ENCODE results near the gene EFR3B.

The EFR3B gene

GRCh38 chr2:25188405-25188804, 146.5 kb downstream of the EFR3B start:
- Mint-ChIP-seq H3K27ac (no peak overlapping the region), H3K36me3 (no peaks in the 10 kb centered on the region), H3K4me1 (no peaks in the 10 kb centered on the region), H3K9me3 (no peaks in the 10 kb centered on the region), H3K4me3 (no peak overlapping the region)
- no peak for ATAC-seq
- DNase-seq (ENCODE audit: low spot score in 2 of 2): no peak

GRCh38 chr2:25190536-25190935, 148.7 kb downstream of the EFR3B start:
- H3K36me3 Mint-ChIP-seq: no peaks in the 10 kb centered on the region
- DNase-seq (ENCODE audit: low spot score in 2 of 2): no peak
- H3K9me3 Mint-ChIP-seq: no peaks in the 10 kb centered on the region
- no peaks in the 10 kb centered on the region for H3K4me1 Mint-ChIP-seq
- ATAC-seq: no peak
- no peak overlapping the region for H3K27ac Mint-ChIP-seq
- no peak overlapping the region for H3K4me3 Mint-ChIP-seq

DNA sequence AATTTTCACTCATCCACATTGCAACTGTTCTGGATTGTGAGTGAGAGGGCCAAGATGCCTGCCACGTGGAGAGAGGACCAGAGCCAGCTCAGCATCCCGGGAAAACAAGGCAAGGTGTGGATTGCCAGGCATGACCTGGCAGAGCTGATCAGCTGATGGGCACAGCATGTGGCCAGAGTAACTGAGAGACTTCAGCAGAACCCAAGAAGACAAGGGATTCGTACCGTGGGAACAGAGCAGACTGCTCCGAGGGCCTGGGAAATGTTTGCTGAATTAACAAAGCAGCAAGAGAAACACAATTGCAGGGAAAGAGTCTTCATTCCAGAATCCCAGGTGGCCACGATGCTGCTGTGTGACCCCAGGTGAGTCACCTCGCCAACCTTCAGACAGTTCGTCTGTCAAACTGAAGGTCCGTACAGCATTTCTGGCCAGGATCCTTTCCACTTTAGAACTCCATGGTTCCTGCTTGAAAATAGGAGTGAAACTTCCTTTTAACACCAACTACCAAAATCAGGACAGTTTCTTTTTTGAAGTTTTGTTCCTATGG, 152.8 kb downstream of the EFR3B start:
- H3K27ac Mint-ChIP-seq: no peak overlapping the region
- no peak for DNase-seq (ENCODE audit: low spot score in 2 of 2)
- H3K9me3 Mint-ChIP-seq: no peaks in the 10 kb centered on the region
- no peak overlapping the region for H3K4me3 Mint-ChIP-seq
- H3K4me1 Mint-ChIP-seq: peaks cover 7% of the 10 kb centered on the region
- ATAC-seq: no peak
- no peaks in the 10 kb centered on the region for H3K36me3 Mint-ChIP-seq

DNA sequence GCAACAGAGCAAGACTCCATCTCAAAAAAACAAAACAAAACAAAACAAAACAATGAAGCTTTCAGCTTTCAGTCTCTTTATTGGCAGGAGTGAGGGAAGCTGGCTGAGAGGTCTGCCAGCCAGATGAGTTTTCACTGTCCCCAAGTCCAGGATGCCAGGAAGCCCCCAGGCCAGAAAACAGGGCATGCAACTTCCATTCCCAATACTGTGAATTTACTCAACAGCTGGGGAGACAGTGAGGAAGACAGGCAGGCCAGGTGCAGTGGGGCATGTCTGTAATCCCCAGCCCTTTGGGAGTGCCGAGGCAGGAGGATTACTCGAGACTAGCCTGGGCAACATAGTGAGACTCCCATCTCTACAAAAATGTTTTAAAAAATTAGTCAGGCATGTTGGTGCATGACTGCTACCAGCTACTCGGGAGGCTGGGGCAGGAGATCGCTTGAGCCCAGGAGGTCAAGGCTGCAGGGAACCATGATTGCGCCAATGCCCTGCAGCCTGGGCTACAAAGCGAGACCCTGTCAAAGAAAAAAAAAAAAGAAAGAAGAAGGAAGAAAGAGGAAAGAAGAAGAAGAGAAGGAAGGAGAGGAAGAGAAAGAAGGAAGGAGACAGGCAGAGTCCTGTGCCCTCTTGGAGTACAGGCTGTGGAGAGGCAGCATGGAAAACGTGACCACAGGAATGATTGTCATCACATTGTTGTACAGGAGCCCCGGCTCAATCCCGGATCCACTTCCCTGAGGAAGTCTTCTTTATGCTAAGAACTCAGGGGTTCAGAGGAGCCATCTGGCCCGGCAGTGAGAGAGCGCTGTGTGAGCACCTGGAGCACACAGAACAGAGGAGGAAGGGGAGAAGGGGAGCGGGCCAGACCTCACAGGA, 155.7 kb downstream of the EFR3B start:
- H3K4me3 Mint-ChIP-seq: no peak overlapping the region
- H3K9me3 Mint-ChIP-seq: no peaks in the 10 kb centered on the region
- no peaks in the 10 kb centered on the region for H3K36me3 Mint-ChIP-seq
- no peak for ATAC-seq
- H3K4me1 Mint-ChIP-seq: peaks cover 7% of the 10 kb centered on the region
- peak overlapping the region; percentile 71 for H3K27ac Mint-ChIP-seq
- no peak for DNase-seq (ENCODE audit: low spot score in 2 of 2)

DNA sequence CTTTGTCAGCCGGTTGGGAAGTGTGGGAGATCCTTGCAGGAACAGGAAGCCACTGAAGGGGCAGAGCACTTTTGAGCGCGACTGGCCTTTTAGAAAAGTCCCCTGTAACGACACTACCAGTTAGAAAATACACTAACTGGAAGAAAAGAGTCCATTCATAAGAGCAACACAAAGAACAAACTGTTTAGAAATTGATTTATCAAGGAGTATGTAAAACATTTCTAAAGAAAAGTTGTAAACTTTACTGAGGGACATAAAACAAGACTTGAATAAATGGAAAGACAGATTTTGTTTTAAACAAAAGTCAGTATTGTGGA, 156.3 kb downstream of the EFR3B start:
- DNase-seq (ENCODE audit: low spot score in 2 of 2) (no peak), ATAC-seq (no peak)
- Mint-ChIP-seq H3K27ac (no peak overlapping the region), H3K36me3 (no peaks in the 10 kb centered on the region), H3K4me3 (no peak overlapping the region), H3K9me3 (no peaks in the 10 kb centered on the region), H3K4me1 (peaks cover 7% of the 10 kb centered on the region)

DNA sequence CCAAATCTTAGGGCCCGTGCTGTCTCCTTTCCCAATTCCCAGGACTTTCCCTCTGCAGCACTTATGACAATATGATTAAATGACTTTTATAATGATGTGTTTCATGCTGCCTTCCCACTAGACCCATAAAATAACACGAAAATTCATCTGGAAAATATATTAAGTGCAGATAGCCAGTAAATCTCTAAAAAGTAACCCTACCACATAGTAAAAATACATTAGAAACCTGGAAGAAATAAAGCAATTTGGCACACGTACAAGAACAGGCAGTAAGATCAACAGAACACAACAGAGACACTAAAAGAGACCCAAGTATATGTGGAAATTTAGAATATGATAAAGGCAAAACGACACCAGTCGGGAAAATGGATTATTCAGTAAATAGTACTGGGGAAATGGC, 156.7 kb downstream of the EFR3B start:
- H3K4me1 Mint-ChIP-seq: peaks cover 7% of the 10 kb centered on the region
- ATAC-seq: no peak
- no peaks in the 10 kb centered on the region for H3K9me3 Mint-ChIP-seq
- H3K27ac Mint-ChIP-seq: no peak overlapping the region
- H3K36me3 Mint-ChIP-seq: no peaks in the 10 kb centered on the region
- H3K4me3 Mint-ChIP-seq: no peak overlapping the region
- no peak for DNase-seq (ENCODE audit: low spot score in 2 of 2)

DNA sequence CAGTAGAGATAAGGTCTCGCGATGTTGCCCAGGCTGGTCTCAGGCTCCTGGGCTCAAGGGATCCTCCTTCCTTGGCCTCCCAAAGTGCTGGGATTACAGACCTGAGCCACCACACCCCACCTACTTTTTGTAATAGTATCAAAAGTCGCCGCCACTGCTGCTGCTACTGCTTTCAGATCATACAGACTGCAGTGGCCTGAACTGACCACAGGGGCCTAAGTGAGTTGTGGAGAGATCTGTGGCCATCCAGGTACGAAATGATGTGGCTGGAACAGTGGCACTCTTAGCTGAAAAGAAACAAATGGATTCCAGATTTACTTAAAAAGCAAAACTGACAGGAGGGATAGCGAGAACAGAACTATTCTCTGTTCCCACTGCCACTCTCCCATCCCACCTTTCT, 159.4 kb downstream of the EFR3B start:
- ATAC-seq (no peak), DNase-seq (ENCODE audit: low spot score in 2 of 2) (no peak)
- Mint-ChIP-seq H3K4me1 (peaks cover 3% of the 10 kb centered on the region), H3K36me3 (no peaks in the 10 kb centered on the region), H3K9me3 (no peaks in the 10 kb centered on the region), H3K4me3 (no peak overlapping the region), H3K27ac (no peak overlapping the region)

DNA sequence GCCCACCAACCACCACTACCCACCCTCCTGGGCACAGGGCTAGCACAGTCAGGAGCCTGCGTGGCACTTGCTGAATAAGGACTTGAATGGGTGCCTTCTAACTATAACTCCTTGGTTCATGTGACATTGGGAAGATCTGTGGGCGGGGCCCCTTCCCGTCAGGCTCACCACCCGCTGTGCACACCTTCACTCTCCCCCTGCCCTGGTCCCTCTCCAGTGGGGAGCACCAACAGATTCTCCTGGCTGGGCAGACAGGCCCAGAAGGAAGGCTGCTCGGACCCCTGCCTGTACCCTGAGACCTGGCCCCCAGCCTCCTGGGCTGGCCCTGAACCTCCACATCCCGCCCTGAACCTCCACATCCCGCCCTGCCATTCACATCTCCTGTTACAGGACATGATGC, 159.9 kb downstream of the EFR3B start:
- ATAC-seq (peak; percentile 31), DNase-seq (ENCODE audit: low spot score in 2 of 2) (no peak)
- Mint-ChIP-seq H3K4me3 (no peak overlapping the region), H3K27ac (no peak overlapping the region), H3K4me1 (no peaks in the 10 kb centered on the region), H3K36me3 (no peaks in the 10 kb centered on the region), H3K9me3 (no peaks in the 10 kb centered on the region)

GRCh38 chr2:25202275-25202674, 160.4 kb downstream of the EFR3B start:
- DNase-seq (ENCODE audit: low spot score in 2 of 2): no peak
- no peak overlapping the region for H3K27ac Mint-ChIP-seq
- ATAC-seq: peak; percentile 5
- H3K4me3 Mint-ChIP-seq: no peak overlapping the region
- no peaks in the 10 kb centered on the region for H3K36me3 Mint-ChIP-seq
- no peaks in the 10 kb centered on the region for H3K9me3 Mint-ChIP-seq
- no peaks in the 10 kb centered on the region for H3K4me1 Mint-ChIP-seq

- Mint-ChIP-seq H3K4me3 (no peak overlapping the region), H3K27ac (no peak overlapping the region), H3K4me1 (peaks cover 3% of the 10 kb centered on the region), H3K9me3 (no peaks in the 10 kb centered on the region), H3K36me3 (no peaks in the 10 kb centered on the region)
- no peak for DNase-seq (ENCODE audit: low spot score in 2 of 2)
- peak; percentile 72 for ATAC-seq
Observed at GRCh38 chr2:25204190-25204838, 162.4 kb downstream of the EFR3B start.

DNA sequence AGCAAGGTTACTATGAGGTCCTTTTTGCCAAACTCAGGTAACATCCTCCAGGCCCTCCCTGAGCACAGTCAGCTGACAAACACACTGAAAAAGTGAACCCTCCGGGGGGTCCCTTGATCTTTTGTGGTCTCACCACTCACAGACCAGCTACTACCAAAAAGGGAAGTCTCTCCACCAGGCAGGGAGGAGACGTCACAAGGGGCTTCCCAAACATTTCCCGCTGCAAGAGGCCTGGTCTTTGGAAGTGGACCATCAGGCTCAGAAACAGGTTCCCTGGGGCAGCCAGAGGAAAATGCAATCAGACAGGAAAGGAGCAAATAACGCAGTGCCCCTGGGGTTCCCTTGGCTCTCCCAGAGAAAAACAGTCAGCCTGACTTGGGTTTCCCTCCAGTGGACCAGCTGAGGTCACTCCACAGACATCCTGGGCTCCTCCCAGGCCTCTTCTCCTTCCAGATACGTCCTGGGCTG, 165.2 kb downstream of the EFR3B start:
- H3K9me3 Mint-ChIP-seq: no peaks in the 10 kb centered on the region
- no peak overlapping the region for H3K4me3 Mint-ChIP-seq
- no peak overlapping the region for H3K27ac Mint-ChIP-seq
- no peak for DNase-seq (ENCODE audit: low spot score in 2 of 2)
- peaks cover 12% of the 10 kb centered on the region for H3K4me1 Mint-ChIP-seq
- H3K36me3 Mint-ChIP-seq: no peaks in the 10 kb centered on the region
- no peak for ATAC-seq

All from stimulated activated effector memory CD8-positive, alpha-beta T cell treated with anti-CD3 and anti-CD28 coated beads, Interleukin-12 subunit alpha, Interleukin-12 subunit beta, amount 100 ng/mL, for 72 hours (primary cell).